NCI-H82 treated with DMSO at 0.1 percent for 48 hours (cell line): ENCODE results near the gene MARK4.

ENCODE experiments used
- DNase-seq: peaks from one replicate; lab custom pipeline; 2025; ENCODE audit not compliant: unreplicated experiment; lab: John Stamatoyannopoulos, UW

Gene MARK4

DNA sequence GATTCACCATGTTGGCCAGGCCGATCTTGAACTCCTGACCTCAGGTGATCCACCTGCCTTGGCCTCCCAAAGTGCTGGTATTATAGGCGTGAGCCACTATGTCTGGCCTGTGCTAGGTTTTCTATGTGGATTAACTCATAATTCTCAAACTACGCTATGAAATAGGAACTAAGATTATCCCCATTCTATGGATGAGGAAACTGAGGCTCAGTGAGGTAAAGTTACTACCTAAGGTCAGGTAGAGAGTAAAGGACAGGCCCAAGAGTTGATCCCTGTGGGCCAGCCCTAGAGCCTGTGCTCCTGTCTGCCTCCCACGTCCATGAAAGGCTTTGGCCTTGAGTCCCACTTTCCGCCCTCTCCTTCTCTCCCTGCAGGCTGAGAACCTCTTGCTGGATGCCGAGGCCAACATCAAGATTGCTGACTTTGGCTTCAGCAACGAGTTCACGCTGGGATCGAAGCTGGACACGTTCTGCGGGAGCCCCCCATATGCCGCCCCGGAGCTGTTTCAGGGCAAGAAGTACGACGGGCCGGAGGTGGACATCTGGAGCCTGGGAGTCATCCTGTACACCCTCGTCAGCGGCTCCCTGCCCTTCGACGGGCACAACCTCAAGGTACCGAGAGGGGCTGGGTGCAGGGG is 20.1 kb downstream of the MARK4 start:
- DNase-seq: no peak

DNA sequence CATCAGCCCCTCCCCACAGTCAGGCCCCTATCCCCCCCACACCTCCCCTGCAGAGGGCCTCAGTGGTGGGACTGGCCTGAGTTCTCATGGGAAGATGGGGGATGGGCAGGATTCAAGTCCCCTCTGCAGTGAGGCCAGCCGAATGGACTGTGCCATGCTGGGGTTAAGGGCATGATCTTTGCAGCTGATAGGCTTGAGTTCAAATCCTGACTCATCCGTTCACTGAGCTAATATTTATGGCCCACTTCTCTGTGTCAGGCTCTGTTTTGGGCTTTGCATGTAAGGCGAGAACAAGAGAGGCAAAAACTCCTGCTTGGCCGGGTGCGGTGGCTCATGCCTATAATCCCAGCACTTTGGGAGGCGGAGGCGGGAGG is 20.7 kb downstream of the MARK4 start:
- no peak for DNase-seq

DNA sequence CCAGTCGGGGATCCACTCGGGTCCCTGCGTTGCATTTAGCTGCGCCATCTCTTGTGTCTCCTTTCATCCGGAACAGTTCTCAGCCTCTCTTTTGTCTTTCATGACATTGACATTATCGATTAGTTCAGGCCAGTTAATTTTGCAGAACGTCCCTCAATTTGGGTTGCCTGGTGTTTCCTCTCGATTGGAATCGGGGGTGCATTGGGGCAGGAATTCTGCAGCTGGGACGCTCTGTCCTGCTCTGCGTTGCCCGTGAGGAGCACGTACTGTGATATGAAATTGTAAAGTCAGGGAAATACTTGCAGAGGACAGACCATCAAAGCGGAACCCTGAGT is 22.4 kb downstream of the MARK4 start:
- no peak for DNase-seq

DNA sequence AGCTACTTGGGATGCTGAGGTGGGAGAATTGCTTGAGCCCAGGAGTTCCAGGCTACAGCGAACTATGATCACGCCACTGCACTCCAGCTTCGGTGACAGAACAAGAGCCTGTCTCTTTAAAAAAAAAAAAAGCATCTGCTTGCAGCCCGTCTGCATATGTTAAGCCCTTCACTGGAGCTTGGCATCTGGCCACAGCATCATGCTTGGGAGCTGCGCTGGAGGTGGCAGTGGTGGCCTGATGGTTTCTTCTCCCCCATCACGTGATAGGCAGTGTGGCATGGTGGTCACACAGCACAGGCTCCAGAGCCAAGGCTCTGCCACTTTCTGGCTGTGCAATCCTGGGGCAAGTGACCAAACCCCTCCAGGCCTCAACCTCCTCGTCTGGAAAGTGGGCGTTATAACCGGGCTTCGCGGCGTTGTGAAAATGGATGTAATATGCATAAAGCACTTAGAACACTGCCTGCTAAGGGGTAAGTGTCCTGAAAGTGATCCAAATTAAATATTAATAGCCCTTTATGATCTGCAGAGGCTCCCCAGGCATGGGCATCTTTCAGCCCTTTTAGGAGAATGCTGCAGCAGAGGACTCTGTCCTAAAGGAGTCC is 24.4 kb downstream of the MARK4 start:
- DNase-seq: peak; percentile 32

DNA sequence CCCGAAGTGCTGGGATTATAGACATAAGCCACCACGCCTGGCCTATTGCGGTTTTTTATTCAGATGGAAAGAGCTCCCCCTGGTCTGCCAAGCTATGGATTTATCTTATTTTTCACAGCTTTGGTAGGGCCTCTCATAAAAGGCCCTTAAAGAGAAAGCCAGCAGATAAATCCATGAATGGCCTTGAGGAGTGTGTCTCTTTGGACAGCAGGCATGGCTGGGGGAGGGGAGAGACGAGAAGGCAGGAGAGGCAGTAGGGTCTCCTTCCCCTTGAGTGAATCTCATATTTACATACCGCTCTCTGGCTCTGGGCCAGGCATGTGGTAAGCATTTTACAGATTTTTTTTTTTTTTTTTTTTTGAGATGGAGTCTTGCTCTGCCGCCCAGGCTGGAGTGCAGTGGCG is 25.2 kb downstream of the MARK4 start:
- DNase-seq: no peak

DNA sequence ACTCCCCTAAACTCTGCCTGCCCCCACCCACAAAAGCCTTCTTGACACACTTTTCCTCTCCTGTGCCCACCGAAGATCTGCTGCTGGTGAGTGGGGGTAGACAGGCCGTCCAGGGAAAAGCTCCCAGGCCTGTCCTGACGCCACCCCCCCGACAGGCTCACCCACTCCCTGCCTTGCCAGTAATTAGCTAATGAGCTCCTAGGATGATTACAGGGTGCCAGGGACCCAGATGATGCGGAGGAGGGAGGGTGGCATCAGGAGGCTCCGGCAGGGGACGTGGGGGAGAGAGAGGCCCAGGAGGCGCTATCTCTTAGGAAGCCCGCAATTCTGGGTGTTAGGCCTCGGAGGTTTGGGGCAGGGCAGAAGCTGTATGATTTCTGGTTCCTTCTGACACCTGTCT is 27.0 kb downstream of the MARK4 start:
- DNase-seq: no peak

DNA sequence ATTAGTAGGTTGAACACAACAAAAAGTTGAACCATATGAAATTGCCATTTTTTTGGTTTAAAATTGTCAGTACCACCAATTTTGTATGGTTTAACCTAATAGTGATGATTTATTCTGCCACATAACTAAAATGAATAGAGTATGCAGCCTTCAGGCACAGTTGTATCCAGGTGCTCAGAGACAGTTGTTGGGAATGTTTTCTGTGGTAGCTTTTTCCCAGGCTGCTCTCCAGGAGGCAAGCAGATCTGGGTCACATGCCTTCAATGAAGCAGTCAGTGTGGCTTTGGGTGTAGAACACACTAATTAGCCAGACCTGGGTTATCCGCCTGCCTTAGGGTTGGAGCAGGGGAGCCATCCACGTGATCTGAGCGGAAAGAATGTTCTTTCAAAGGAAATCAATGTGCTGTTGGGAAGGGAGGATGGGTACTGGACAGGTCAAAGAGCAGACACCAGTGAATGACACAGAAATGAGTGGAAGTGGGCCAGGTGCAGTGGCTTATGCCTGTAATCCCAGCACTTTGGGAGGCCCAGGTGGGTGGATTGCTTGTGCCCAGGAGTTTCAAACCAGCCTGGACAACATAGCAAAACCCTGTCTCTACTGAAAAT is 28.6 kb downstream of the MARK4 start:
- no peak for DNase-seq

DNA sequence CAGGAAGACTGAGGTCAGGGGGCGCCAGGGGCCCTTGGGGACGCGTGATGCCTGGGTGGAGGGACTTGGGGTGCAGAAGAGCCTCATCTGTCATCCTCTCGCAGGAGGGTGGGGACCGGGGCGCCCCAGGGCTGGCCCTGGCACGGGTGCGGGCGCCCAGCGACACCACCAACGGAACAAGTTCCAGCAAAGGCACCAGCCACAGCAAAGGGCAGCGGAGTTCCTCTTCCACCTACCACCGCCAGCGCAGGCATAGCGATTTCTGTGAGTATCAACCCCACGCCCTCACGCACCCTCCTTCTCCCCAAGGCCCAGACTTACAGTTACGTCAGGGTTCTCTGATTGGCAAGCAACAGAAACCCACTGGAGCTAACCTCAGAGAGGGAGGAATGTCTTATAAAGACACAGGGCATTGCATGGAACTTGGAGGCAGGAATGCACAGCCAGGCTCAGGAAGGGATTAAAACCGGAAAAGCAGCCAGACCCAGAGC is 29.4 kb downstream of the MARK4 start:
- no peak for DNase-seq

DNA sequence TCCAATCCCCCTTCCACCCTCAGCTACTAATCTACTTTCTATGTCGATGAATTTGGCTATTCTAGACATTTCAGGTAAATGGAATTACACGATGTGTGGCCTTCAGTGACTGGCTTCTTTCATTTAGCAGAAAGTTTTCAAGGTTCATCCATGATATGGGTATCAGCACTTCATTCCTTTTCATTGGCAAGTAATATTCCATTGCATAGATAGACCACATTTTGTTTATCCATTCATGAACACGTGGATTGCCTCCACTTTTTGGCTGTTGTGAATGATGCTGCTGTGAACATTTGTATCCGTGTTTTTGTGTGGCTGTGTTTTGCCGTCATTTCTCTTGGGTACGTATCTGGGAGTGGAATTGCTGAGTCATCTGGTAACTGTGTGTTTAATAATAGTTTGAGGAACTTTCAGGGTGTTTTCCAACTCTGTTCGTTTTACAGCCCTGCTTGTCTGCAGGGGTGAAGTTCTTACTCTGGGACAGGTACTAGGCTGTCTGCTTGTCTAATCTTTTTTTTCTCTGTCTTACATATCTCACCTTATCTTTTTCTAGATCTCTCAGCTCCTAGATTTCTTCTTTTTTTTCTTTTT is 32.5 kb downstream of the MARK4 start:
- no peak for DNase-seq

DNA sequence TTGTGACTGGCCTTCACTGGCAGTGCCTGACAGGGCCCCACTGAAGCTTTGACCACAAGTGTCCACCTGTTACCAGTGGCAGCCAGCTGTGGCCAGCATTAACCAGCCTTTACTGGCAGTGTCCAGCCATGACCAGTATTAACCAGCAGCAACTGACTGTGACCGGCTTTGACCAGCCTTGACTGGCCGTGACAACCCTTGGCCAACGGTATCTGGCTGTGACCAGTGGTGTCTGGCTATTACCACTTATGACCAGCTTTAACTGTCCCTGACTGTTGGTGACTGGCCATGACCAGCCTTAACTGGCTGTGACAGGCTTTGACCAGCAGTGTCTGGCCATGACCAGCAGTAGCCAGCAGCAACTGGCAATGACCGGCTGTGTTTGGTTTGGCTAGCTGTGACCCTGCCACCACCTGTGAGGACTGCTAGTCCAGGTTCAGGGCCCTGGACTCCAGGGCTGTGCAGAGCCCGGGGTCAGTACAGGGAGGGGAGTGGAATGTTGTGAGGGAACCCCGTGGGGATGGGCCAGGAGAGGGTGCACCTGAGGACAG is 39.4 kb downstream of the MARK4 start:
- DNase-seq: no peak

DNA sequence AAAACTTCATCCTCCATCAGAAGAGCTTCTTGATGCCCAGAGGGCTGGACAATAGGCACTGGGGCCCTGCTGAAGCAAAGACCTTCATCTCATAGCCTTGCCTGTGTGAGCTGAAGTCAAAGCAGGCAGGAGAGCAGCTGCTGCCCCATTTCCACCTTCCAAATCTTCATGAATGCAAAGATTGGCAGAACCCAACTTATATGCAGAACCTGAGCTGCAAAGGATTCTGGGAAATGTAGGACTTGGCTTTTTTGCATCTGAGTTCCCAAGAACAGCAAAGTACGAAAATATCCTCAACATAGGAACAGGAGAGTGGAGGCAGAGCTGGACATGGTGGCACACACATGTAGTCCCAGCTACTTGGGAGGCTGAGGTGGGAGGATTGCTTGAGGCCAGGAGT is 40.8 kb downstream of the MARK4 start:
- no peak for DNase-seq

DNA sequence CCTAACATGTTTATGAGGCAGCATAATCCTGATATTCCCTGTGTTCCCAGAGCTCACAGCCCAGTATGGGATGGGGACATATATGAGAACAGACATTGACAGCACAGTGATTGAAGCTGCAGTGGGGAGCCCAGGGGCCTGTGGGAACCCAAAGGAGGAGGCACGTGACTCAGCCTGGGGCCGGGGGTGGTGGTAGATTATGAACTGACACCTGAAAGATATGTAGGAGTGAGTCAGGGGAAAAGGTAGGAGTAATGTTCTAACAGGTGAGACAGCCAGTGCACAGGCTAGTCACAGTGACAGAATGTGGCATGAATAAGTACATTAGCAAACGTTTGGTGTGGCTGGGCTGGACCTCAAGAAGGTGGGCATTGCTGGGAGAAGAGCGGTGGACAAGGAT is 42.6 kb downstream of the MARK4 start:
- no peak for DNase-seq

DNA sequence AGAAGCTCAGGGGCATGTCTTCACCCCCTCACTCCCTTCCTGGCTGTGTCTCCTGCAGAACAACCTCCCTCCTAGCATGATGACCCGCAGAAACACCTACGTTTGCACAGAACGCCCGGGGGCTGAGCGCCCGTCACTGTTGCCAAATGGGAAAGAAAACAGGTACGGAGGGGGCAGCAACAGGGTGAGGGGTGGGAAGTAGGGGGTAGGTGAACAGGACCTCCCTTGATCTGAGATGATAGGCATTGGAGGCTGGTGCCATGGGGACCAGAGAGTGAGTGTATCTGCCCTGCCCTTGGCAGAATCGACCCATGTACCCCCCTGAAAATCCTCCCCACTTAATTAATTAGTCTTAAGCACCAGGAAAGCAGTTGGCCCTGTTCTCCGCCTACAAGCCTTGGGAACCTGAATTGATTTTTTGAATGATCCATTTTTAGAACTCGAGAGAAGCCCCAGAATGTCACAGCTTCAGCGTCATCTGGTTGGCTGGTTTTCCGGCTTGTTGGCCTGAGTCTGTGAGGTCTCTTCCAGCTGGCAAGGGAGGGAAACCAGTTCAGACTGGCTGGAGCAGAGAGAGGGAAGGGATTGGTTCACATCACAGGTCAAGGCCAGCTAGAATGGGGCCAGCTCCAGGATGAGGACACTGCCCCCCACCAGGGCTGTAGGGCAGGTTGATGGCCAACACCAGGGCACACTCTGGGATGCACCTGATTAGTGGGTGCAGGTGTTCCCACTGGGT is 43.4 kb downstream of the MARK4 start:
- DNase-seq: no peak

DNA sequence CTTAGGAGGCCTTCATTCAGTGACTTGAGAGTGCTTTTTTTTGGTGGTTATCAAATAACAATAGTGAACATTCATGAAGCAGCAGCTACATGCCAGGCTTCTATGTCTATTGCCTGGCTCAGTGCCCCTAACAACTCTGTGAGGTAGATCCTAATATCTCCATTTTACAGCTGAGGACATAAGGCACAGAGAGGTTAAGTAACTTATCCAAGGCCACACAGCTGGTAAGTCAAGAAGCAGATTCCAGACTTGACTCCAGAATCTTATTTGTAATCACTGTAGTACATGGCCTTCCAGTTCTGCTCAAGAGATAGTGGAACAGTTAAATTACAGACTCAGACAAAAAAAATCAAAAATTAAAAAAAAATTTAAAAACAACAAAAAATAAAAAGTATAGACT is 44.8 kb downstream of the MARK4 start:
- no peak for DNase-seq

DNA sequence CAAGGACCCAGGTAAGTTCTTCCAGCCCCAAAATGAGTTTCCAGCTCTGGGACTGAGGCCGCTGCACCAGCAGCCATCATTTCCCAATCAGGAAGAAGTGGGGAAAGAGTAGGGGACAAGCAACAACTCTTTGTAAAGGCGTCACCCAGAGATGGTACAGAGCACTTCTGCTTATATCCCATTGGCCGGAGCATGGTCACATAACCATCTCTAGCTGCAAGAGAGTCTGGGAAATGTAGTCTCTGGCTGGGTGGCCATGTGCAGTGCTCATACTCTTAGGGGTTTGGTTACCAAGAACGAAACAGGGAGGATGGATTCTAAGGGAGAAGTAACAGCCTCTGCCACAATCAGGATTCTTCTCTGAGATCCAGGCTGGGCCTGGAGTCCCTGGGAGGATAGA is 45.3 kb downstream of the MARK4 start:
- no peak for DNase-seq

DNA sequence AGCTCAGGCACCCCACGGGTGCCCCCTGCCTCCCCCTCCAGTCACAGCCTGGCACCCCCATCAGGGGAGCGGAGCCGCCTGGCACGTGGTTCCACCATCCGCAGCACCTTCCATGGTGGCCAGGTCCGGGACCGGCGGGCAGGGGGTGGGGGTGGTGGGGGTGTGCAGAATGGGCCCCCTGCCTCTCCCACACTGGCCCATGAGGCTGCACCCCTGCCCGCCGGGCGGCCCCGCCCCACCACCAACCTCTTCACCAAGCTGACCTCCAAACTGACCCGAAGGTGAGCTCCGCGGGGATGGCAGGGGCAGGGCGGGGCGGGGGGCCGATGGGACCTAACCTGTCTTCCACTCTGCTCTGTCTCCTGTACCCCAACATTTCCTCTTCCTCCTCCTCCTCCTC is 46.6 kb downstream of the MARK4 start:
- no peak for DNase-seq

DNA sequence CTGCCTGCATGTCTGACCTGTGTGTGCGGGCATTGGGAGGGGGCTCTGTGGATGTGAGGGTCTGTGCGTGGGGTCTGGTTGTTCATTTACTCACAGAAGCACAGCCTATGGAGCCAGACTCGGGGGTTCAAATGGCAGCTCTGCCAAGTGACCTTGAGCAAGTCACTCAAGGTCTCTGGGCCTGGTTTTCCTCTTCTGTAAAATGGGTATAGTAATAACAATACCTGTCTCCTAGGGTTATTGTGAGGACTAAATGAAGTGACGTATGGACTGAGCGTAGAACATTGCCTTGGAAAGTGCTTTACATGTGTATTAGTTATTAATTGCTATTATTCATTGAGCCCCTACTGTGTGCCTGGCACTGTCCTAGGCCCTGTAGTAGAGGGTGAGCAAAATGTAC is 47.2 kb downstream of the MARK4 start:
- DNase-seq: no peak

DNA sequence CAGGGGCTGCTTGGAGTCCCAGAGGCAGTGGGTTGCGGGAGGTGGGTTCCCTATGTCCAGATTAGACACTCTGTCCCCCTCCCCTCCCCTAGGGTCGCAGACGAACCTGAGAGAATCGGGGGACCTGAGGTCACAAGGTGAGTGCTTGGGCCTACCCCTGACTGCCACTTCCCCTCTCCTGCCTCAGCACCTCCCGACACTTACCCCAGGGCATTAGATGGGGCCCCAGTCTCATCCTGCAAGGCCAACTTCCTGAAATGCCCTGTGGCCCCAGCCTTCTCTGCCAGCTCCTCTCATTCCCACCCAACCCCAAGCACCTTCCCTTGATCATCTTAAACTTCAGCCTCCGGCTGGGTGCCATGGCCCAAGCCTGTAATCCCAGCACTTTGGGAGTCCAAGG is 48.6 kb downstream of the MARK4 start:
- DNase-seq: no peak

DNA sequence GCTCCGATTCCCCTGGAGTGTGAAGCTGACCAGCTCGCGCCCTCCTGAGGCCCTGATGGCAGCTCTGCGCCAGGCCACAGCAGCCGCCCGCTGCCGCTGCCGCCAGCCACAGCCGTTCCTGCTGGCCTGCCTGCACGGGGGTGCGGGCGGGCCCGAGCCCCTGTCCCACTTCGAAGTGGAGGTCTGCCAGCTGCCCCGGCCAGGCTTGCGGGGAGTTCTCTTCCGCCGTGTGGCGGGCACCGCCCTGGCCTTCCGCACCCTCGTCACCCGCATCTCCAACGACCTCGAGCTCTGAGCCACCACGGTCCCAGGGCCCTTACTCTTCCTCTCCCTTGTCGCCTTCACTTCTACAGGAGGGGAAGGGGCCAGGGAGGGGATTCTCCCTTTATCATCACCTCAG is 51.3 kb downstream of the MARK4 start:
- DNase-seq: no peak

DNA sequence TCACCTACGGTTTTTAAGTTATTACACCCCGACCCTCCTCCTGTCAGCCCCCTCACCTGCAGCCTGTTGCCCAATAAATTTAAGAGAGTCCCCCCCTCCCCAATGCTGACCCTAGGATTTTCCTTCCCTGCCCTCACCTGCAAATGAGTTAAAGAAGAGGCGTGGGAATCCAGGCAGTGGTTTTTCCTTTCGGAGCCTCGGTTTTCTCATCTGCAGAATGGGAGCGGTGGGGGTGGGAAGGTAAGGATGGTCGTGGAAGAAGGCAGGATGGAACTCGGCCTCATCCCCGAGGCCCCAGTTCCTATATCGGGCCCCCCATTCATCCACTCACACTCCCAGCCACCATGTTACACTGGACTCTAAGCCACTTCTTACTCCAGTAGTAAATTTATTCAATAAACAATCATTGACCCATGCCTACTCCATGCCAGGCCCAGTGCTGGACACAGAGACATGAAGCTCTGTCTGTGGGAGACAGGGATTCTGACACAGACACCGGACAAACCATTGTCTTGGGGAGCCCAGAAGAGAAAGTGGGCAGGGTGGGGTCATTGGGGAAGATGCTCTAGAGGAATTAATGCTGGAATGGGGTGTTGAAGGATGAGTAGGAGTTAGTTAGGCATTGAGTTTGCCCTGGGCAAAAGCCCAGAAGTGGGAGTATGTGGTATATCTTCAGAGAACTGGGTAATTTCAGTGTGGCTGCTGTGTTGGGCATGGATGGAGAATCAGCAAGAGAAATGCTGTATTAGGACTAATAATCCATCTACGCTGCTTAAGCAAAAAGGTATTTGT is 52.4 kb downstream of the MARK4 start:
- no peak for DNase-seq
